CD14-positive monocyte (primary cell): Measurements from ENCODE around the gene TNIP2. TPM values are rescaled to one million over a fixed set of nuclear protein-coding genes. Genes with fewer than 3 reads are reported as not detected.
A peak's percentile ranks its signal among the peaks of the same experiment; 100 is the strongest.

ENCODE experiments used
- DNase-seq, 3 donors: peaks; one replicate each; pipeline ENCODE4 v3.0.0-alpha.2; 2011 to 2022
- H2AFZ ChIP-seq: 2 replicates; pipeline ENCODE4 v1.6.0; 2012; ENCODE audit warnings: mild to moderate bottlenecking, low read depth, low read length, inconsistent platforms; ENCODE audit not compliant: insufficient read depth, poor library complexity, severe bottlenecking
- H3K27ac ChIP-seq, 2 donors: 1 replicate in 1 of 2; 2 replicates in 1 of 2; pipeline ENCODE4 v1.5.1; 2012 to 2013; ENCODE audit warnings: low read length in 2 of 2, control low read depth in 1 of 2, inconsistent platforms in 1 of 2, low read depth in 1 of 2, mild to moderate bottlenecking in 1 of 2
- H3K27me3 ChIP-seq, 2 donors: one replicate each; pipeline versions ENCODE4 v1.6.0 to v1.6.1; 2011 to 2013; ENCODE audit warnings: low read length in 2 of 2; ENCODE audit not compliant: control insufficient read depth in 2 of 2, insufficient read depth in 2 of 2
- H3K36me3 ChIP-seq, 2 donors: replicated peaks in 1 of 2; 1 replicate in 1 of 2; 2 replicates in 1 of 2; pipeline versions ENCODE4 v1.5.1 to v1.6.1; 2012 to 2013; ENCODE audit warnings: low read length in 2 of 2, control low read depth in 1 of 2, inconsistent platforms in 1 of 2, mild to moderate bottlenecking in 1 of 2; ENCODE audit not compliant: insufficient read depth in 2 of 2, control insufficient read depth in 1 of 2
- H3K4me1 ChIP-seq, 2 donors: 1 replicate in 1 of 2; 2 replicates in 1 of 2; pipeline versions ENCODE4 v1.5.1 to v1.6.1; 2012 to 2013; ENCODE audit warnings: low read length in 2 of 2, control low read depth in 1 of 2, inconsistent platforms in 1 of 2, mild to moderate bottlenecking in 1 of 2, moderate library complexity in 1 of 2; ENCODE audit not compliant: insufficient read depth in 2 of 2, control insufficient read depth in 1 of 2
- H3K4me2 ChIP-seq: replicated peaks from 2 replicates; pipeline ENCODE3; 2012; ENCODE audit warnings: low read length, moderate library complexity, mild to moderate bottlenecking; ENCODE audit not compliant: poor library complexity, severe bottlenecking; ENCODE audit errors: extremely low read depth
- H3K4me3 ChIP-seq, 3 experiments: fragments of 200-600 bp in 1 of 3; sonication (generic) in 1 of 3; replicated peaks in 1 of 3; 1 replicate in 2 of 3; 2 replicates in 1 of 3; pipeline ENCODE4 v1.5.1; 2011 to 2013; ENCODE audit warnings: low read length in 3 of 3, mild to moderate bottlenecking in 3 of 3, control low read depth in 2 of 3, low read depth in 2 of 3, inconsistent platforms in 1 of 3, moderate library complexity in 1 of 3
- H3K79me2 ChIP-seq: 2 replicates; pipeline ENCODE4 v1.6.0; 2012; ENCODE audit warnings: mild to moderate bottlenecking, control low read depth, inconsistent platforms, low read length, moderate library complexity; ENCODE audit not compliant: insufficient read depth
- H3K9ac ChIP-seq: 2 replicates; pipeline ENCODE4 v1.6.0; 2017; ENCODE audit warnings: low read length, mild to moderate bottlenecking; ENCODE audit not compliant: insufficient read depth, poor library complexity, severe bottlenecking
- H3K9me3 ChIP-seq, 2 donors: replicated peaks in 1 of 2; 1 replicate in 1 of 2; 2 replicates in 1 of 2; pipeline versions ENCODE4 v1.5.1 to v1.6.1; 2012 to 2013; ENCODE audit warnings: low read length in 2 of 2, control low read depth in 1 of 2; ENCODE audit not compliant: control insufficient read depth in 1 of 2, insufficient read depth in 1 of 2
- H4K20me1 ChIP-seq: 2 replicates; pipeline ENCODE4 v1.6.0; 2012; ENCODE audit warnings: mild to moderate bottlenecking, low read length, control low read depth, moderate library complexity; ENCODE audit not compliant: insufficient read depth
- H3K27ac Mint-ChIP-seq, 7 donors: one replicate each; pipeline ENCODE4 v1.8.0; 2020; ENCODE audit warnings: mild to moderate bottlenecking in 7 of 7, mixed read lengths in 7 of 7, moderate library complexity in 6 of 7, inconsistent platforms in 2 of 7
- H3K27me3 Mint-ChIP-seq, 3 donors: one replicate each; pipeline ENCODE4 v1.8.0; 2021 to 2022; ENCODE audit warnings: low read depth in 3 of 3, mild to moderate bottlenecking in 3 of 3, mixed read lengths in 3 of 3, moderate library complexity in 3 of 3, inconsistent platforms in 1 of 3
- H3K36me3 Mint-ChIP-seq, 2 donors: one replicate each; pipeline ENCODE4 v1.8.0; 2020; ENCODE audit warnings: mixed read lengths in 2 of 2, inconsistent platforms in 1 of 2, mild to moderate bottlenecking in 1 of 2
- H3K4me1 Mint-ChIP-seq: one replicate; pipeline ENCODE4 v1.8.0; 2020; ENCODE audit warnings: mild to moderate bottlenecking, mixed read lengths
- H3K4me3 Mint-ChIP-seq, 2 donors: one replicate each; pipeline ENCODE4 v1.8.0; 2020; ENCODE audit warnings: mild to moderate bottlenecking in 2 of 2, mixed read lengths in 2 of 2, moderate library complexity in 1 of 2
- H3K9me3 Mint-ChIP-seq, 7 donors: one replicate each; pipeline ENCODE4 v1.8.0; 2020 to 2022; ENCODE audit warnings: mixed read lengths in 7 of 7, mild to moderate bottlenecking in 6 of 7, moderate library complexity in 6 of 7, inconsistent platforms in 2 of 7
- CTCF ChIP-seq: fragments of 200-600 bp; IDR thresholded peaks from one replicate; pipeline ENCODE4 v1.8.0; 2022; ENCODE audit warnings: antibody characterized with exemption, mild to moderate bottlenecking
- WGBS: methylation state at CpG from one replicate; pipeline ENCODE4 v1.1.5; 2013; ENCODE audit warnings: missing lambda C conversion rate; ENCODE audit not compliant: insufficient coverage; 5-methylcytosine and 5-hydroxymethylcytosine counted together
- intact Hi-C, 2 donors: fragments of 100-400 bp; cut with micrococcal nuclease; formaldehyde crosslinking; loops; one replicate each; pipeline versions ENCODE4 v1.15.0 to v1.15.1; 2023
- polyA plus RNA-seq, 3 donors: library from polyadenylated mRNA; depleted of rRNA in 1 of 3; unstranded in 2 of 3; stranded (reverse) in 1 of 3; fragments of 300-500 nt in 2 of 3; fragments of >200 nt in 1 of 3; fragmentation: Illumina TruSeq in 2 of 3; gene quantifications; 1 replicate in 2 of 3; 2 replicates in 1 of 3; pipeline ENCODE4 v1.2.3, GENCODE V29; 2012 to 2021

The TNIP2 gene
- polyA plus RNA-seq, 3 donors = 27.6 to 75.7 (median 28.2) TPM

- Histone ChIP-seq H3K9me3 (no peaks in the 10 kb centered on the region), H3K9ac (no peak overlapping the region), H3K4me3 (no peak overlapping the region), H3K27ac (no peak overlapping the region), H3K36me3 (peaks cover 36 to 66% of the 10 kb centered on the region in 2 donors), H3K79me2 (no peaks in the 10 kb centered on the region), H3K4me1 (peaks cover 0 to 11% of the 10 kb centered on the region in 2 donors), H3K4me2 (no peak overlapping the region), H2AFZ (no peak overlapping the region), H3K27me3 (no peaks in the 10 kb centered on the region), H4K20me1 (peaks cover 18% of the 10 kb centered on the region)
- peaks cover 0 to 2% (median 0%) of the 10 kb centered on the region in 3 donors for H3K27me3 Mint-ChIP-seq
- 92% methylated on average over 6 of the region's 9 CpGs for WGBS
- H3K4me1 Mint-ChIP-seq = peaks cover 15% of the 10 kb centered on the region
- H3K27ac Mint-ChIP-seq = peak overlapping the region in 2 of 7 donors; percentile 49 to 79
- no peak for TF ChIP-seq CTCF
- H3K4me3 Mint-ChIP-seq = no peak overlapping the region
- DNase-seq = no peak
- peaks cover 45 to 73% of the 10 kb centered on the region in 2 donors for H3K36me3 Mint-ChIP-seq
- peaks cover 0 to under 1% (median 0%) of the 10 kb centered on the region in 7 donors for H3K9me3 Mint-ChIP-seq
- intact Hi-C loops = no loop called here
These were observed 26.6 kb downstream of the TNIP2 start for GRCh38 chr4:2729533-2729875.

- no peak for TF ChIP-seq CTCF
- Histone ChIP-seq H3K36me3 (peaks cover 36 to 69% of the 10 kb centered on the region in 2 donors), H3K9ac (no peak overlapping the region), H3K9me3 (no peaks in the 10 kb centered on the region), H3K4me2 (no peak overlapping the region), H3K4me1 (peaks cover 0 to 5% of the 10 kb centered on the region in 2 donors), H3K27ac (no peak overlapping the region), H3K27me3 (no peaks in the 10 kb centered on the region), H2AFZ (no peak overlapping the region), H4K20me1 (peaks cover 18% of the 10 kb centered on the region), H3K79me2 (no peaks in the 10 kb centered on the region), H3K4me3 (no peak overlapping the region)
- H3K9me3 Mint-ChIP-seq = no peaks in the 10 kb centered on the region
- intact Hi-C loops = no loop called here
- H3K36me3 Mint-ChIP-seq = peaks cover 48 to 72% of the 10 kb centered on the region in 2 donors
- peak overlapping the region in 3 of 7 donors; percentile 11 to 79 (median 49) for H3K27ac Mint-ChIP-seq
- no peak overlapping the region for H3K4me3 Mint-ChIP-seq
- peaks cover 0 to 2% (median 0%) of the 10 kb centered on the region in 3 donors for H3K27me3 Mint-ChIP-seq
- WGBS = 97% methylated on average over 8 of the region's 12 CpGs
- DNase-seq = no peak
- H3K4me1 Mint-ChIP-seq = peaks cover 10% of the 10 kb centered on the region
These were observed 27.2 kb downstream of the TNIP2 start for GRCh38 chr4:2728806-2729532.
